KOPT-K1 (cell line): ENCODE data around the gene RRP8.

Experiments used
- H3K27ac ChIP-seq: fragments of 200-600 bp; sonication (generic); 2 replicates; pipeline ENCODE4 v1.5.1; 2016; ENCODE audit warnings: antibody characterized with exemption, mild to moderate bottlenecking, low read depth, low read length; ENCODE audit not compliant: poor library complexity, severe bottlenecking
- H3K36me3 ChIP-seq: fragments of 200-600 bp; sonication (generic); 2 replicates; pipeline ENCODE4 v1.5.1; 2017; ENCODE audit warnings: antibody characterized with exemption, mild to moderate bottlenecking, low read length, moderate library complexity; ENCODE audit not compliant: insufficient read depth
- H3K9me3 ChIP-seq: fragments of 200-600 bp; sonication (generic); 2 replicates; pipeline ENCODE4 v1.5.1; 2017; ENCODE audit warnings: antibody characterized with exemption, low read length, mild to moderate bottlenecking; ENCODE audit not compliant: insufficient read depth, poor library complexity, severe bottlenecking

RRP8 gene

DNA sequence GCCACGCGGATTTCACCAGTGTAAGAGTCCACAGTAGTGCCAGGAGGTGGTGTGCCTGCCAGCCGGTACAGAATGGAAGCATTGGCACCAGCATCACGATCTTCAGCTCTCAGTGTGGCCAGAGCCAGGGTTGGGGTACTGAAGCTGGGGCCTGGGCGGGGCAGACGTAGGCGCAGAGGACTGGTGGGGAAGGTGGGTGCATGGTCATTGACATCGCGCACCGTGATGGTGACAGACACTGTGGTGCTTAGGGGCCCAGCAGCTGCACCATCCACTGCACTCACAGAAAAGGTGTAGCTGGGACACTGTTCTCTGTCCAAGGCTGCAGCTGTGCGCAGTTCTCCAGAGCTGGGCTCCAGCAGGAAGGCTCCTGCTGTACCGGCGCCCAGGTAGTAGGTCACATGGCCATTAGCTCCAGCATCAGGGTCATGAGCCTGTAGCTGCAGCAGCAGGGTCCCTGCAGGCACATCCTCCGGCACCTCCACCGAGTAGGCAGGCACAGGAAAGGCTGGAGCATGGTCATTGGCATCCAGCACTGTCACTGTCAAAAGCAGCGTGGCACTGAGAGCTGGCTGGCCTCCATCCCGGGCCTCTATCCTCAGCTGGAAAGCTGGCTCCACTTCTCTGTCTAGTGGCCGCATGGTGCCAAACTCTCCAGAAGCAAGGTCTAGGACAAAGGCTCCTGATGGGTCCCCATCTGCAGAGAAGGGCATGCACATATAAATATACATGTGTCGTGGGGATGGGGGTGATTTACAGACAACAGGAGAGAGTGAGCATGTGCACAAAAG is 23.8 kb upstream of the RRP8 start:
- H3K36me3 ChIP-seq = peaks cover 53% of the 10 kb centered on the region; the same call in 1 of the 2 replicates
- H3K9me3 ChIP-seq = no peaks in the 10 kb centered on the region
- H3K27ac ChIP-seq = peak overlapping the region; percentile 41

DNA sequence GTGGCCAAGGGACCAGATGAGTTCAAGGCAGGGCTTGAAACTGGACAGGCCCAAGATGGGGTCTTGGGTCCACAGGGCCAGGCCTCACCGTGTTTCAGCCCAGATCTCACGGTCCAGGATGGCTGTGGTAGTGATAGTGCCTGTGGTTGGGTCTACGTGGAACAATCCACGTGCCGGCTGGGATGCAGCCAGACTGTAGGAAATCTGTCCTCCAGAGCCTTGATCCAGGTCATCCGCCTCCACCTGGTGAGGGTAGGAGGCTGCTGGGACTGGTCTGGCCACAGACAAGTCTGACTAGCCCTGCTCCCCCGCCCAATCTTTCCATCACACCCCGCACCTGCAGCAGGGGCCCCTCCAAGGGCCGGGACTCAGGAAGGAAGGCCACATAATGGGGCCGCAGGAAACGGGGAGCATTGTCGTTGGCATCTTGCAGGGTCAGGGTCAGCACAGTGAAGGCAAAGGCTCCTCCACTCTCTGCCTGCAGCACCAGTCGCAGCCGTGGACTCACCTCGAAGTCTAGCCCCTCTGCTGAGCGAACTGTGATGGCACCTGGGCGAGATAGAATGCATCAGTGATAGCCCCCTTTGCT is 22.5 kb upstream of the RRP8 start:
- no peak overlapping the region for H3K27ac ChIP-seq
- H3K9me3 ChIP-seq = no peaks in the 10 kb centered on the region
- peaks cover 42% of the 10 kb centered on the region; the same call in 1 of the 2 replicates for H3K36me3 ChIP-seq

DNA sequence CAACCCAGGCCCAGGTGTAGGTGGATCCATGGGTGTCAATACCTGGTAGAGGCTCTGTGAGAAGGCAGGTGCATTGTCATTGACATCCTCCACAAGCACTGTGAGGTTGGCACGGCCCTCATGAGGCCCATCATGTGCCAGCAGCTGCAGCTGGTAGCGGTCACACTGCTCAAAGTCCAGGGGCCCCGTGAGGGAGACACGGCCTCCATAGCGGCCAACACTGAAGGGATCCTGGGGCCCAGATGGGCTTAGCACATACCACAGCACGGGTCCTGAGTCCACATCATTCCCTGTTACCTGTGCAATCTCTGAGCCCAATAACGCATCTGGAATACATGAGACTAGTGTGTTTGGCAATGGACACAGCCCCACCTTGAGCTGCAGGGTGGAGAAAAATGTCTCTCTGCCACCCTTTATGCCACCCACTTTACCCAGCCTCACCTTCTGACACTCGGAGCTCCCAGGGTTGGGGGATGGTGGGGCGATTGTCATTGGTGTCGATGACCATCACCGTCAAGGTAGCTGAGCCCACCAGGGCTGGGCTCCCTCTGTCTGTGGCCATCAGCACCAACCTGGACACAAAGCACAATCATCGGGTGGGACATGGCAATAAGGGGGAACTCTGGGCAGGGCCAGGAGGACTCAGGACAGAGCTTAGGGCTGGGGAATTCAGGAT is 21.9 kb upstream of the RRP8 start:
- no peaks in the 10 kb centered on the region for H3K9me3 ChIP-seq
- peaks cover 38% of the 10 kb centered on the region; the same call in 1 of the 2 replicates for H3K36me3 ChIP-seq
- no peak overlapping the region for H3K27ac ChIP-seq

- Histone ChIP-seq H3K9me3 (no peaks in the 10 kb centered on the region), H3K27ac (no peak overlapping the region), H3K36me3 (peaks cover 27% of the 10 kb centered on the region; the same call in 1 of the 2 replicates)
Measured at GRCh38 chr11:6623391-6624363, 20.3 kb upstream of the RRP8 start.

GRCh38 chr11:6622261-6623171 is 19.1 kb upstream of the RRP8 start:
- no peaks in the 10 kb centered on the region for H3K9me3 ChIP-seq
- no peak overlapping the region for H3K27ac ChIP-seq
- peaks cover 27% of the 10 kb centered on the region; the same call in 1 of the 2 replicates for H3K36me3 ChIP-seq

DNA sequence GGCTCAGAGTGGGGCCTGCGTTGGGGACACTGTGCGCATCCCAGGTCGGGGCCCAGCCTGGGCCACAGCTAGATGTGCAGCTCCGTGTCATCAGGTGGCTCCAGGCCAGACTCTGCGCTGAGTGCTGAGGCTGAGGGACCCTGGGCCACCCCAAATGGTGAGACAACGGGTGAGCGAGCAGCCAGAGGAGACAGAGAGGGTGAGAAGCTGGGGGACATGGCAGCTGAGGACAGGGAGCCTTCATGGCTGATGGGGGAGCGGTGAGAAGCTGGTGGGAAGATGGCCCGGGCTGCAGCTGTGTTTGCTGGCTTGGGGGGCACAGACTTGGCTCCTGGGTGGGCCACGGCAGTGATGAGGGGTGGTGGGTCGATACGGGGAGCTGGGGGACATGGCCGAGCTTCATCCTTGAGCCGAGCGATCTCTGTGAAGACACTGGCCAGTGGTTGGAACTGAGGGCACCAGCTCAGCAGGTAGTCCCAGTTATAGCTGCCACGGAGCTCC is 18.3 kb upstream of the RRP8 start:
- Histone ChIP-seq H3K36me3 (peaks cover 22% of the 10 kb centered on the region; the same call in 1 of the 2 replicates), H3K27ac (no peak overlapping the region), H3K9me3 (no peaks in the 10 kb centered on the region)

DNA sequence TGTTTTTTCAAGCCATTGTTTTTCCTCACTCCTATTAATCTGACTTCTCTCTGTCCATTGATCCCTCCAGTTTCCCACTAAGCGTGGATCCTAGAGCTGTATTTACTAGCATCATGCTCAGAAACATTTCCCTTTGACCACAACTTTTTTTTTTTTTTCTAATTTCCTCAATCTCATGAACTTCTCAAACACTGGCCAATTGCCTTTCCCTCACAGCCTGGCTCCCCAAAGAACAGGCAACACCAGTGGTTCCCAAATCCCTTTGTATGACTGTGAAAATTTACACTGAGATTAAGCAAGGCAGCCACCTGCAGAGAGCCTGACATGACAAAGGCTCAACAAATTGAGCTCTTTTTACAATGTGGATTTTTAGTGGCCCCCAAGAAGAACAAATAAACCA is 17.2 kb upstream of the RRP8 start:
- Histone ChIP-seq H3K9me3 (no peaks in the 10 kb centered on the region), H3K36me3 (peaks cover 17% of the 10 kb centered on the region; the same call in 1 of the 2 replicates)

GRCh38 chr11:6619004-6619745 is 15.8 kb upstream of the RRP8 start, which contains the start of gene TPP1:
TPP1 (minus strand) TSS chr11:6619422; CDS start chr11:6619400, 22 bp downstream.
- H3K27ac ChIP-seq = peak within 1 kb of the TSS; percentile 57

More for the DNA sequence above, 17.2 kb upstream of the RRP8 start:
- no peak overlapping the region for H3K27ac ChIP-seq

GRCh38 chr11:6618117-6619003 is 14.9 kb upstream of the RRP8 start:
- Histone ChIP-seq H3K36me3 (peaks cover 16% of the 10 kb centered on the region; the same call in 1 of the 2 replicates), H3K27ac (peak overlapping the region; percentile 57), H3K9me3 (no peaks in the 10 kb centered on the region)

More at GRCh38 chr11:6619004-6619745, 15.8 kb upstream of the RRP8 start, which contains the start of gene TPP1:
- H3K9me3 ChIP-seq = no peaks in the 10 kb centered on the region
- peaks cover 19% of the 10 kb centered on the region; the same call in 1 of the 2 replicates for H3K36me3 ChIP-seq

DNA sequence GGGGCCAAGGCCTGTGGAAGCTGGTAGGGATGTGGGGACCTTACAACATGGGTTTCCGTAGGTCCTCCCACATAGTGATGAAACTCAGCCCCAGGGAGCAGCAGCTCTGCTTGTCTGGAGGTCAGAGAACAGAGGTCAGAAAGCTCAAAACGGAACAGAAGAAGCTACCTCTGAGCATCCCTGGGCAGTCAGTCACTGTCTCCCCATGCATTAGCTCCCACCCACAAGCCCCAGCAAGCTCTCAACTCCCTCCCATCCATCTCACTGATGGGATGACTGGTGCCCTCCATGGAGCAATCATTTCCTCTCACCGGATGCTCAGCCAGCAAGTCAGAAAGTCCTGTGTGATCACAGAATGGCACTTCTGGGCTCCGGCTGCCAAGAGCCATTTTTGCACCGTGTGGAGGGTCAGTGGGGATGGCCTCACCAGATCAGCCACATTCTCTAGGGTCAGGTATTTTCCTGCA is 13.9 kb upstream of the RRP8 start:
- Histone ChIP-seq H3K27ac (no peak overlapping the region), H3K36me3 (peaks cover 16% of the 10 kb centered on the region; the same call in 1 of the 2 replicates), H3K9me3 (no peaks in the 10 kb centered on the region)

DNA sequence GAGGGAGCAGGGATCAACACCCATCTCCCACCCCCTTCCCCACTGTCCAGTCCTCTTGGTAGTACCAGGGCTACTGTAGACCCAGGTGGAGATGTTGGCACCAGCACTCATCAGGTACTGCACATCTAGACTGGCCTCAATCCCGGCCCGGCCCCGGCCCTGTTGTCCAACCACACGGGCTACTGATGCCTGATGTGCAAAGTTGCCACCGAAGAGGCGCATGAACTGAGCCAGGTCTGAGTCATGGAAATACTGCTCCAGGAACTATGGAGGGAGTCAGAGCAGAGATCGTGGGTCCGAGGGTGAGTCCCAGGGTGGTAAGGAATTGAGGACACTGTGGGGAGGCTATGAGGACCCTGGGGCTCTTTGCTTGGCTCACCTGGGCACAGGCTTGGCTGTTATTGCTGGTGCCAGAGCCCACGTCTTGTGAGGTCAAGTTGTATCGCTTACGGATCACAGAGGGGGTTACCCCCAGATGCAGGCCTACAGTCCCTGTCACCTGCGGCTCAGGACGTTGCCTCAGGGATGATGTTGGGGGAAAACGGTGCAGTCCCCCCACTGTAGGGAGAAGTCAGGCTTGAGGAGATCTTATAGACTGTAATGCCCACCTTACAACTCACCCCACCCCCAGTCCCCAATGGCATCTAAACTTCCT is 13.3 kb upstream of the RRP8 start:
- Histone ChIP-seq H3K9me3 (no peaks in the 10 kb centered on the region), H3K27ac (no peak overlapping the region), H3K36me3 (peaks cover 16% of the 10 kb centered on the region; the same call in 1 of the 2 replicates)
